HepG2 (cell line): ENCODE results near the gene RANGRF. TPM values are rescaled to one million over a fixed set of nuclear protein-coding genes. Genes with fewer than 3 reads are reported as not detected.
A peak's percentile ranks its signal among the peaks of the same experiment; 100 is the strongest.

Experiments
- ATAC-seq: fragments of 200-7000 bp; cut with Tn5 transposase; 3 replicates; pipeline ENCODE4 v1.9.1; 2020; ENCODE audit warnings: mild to moderate bottlenecking, moderate library complexity
- BruUV-seq: library from RNA; stranded (reverse); fragments of 400-500 nt; replicated peaks from 2 replicates; lab custom pipeline; 2021; lab: Mats Ljungman, UMichigan
- CTCF ChIA-PET: fragments of 300-600 bp; formaldehyde crosslinking; extraction: SDS; loops from one replicate; lab custom pipeline; 2021; ENCODE audit warnings: low total read pairs, inconsistent platforms, low intra/inter-chr PET ratio; lab: Yijun Ruan, JAX
- POLR2A ChIA-PET: fragments of 350-600 bp; sonication (Branson Sonifier 250); formaldehyde crosslinking; loops from one replicate; lab custom pipeline; 2020; ENCODE audit warnings: antibody characterized with exemption, inconsistent platforms; lab: Yijun Ruan, JAX
- DNase-seq: peaks from one replicate; pipeline ENCODE4 v3.0.0-alpha.2; 2015; ENCODE audit warnings: low spot score
- FAIRE-seq: peaks from 3 replicates; lab custom pipeline; 2011; peaks lifted over from hg19 to GRCh38; lab: Jason Lieb, UNC
- H2AFZ ChIP-seq: one replicate; pipeline ENCODE4 v1.6.1; 2011; ENCODE audit warnings: low read length, inconsistent platforms
- H3K27ac ChIP-seq: fragments of 300-600 bp; 3 replicates; pipeline ENCODE4 v1.8.0; 2011; ENCODE audit warnings: mixed run types, mild to moderate bottlenecking, mixed read lengths, low read length, inconsistent platforms; ENCODE audit not compliant: insufficient read depth; ENCODE audit errors: extremely low read length
- H3K27me3 ChIP-seq, 2 experiments: fragments of 200-600 bp in 1 of 2; 2 replicates in 1 of 2; 3 replicates in 1 of 2; pipeline versions ENCODE4 v1.6.0 to v1.8.0; 2011; ENCODE audit warnings: low read length in 2 of 2, mild to moderate bottlenecking in 2 of 2, moderate library complexity in 2 of 2, inconsistent platforms in 1 of 2; ENCODE audit not compliant: insufficient read depth in 2 of 2, control insufficient read depth in 1 of 2
- H3K36me3 ChIP-seq, 2 experiments: fragments of 200-600 bp in 1 of 2; replicated peaks in 1 of 2; 2 replicates in 1 of 2; 3 replicates in 1 of 2; pipeline versions ENCODE4 v1.5.1 to v1.8.0; 2011; ENCODE audit warnings: low read length in 2 of 2, inconsistent platforms in 1 of 2; ENCODE audit not compliant: insufficient read depth in 2 of 2, control insufficient read depth in 1 of 2
- H3K4me1 ChIP-seq: 2 replicates; pipeline ENCODE4 v1.5.1; 2012; ENCODE audit warnings: low read length, inconsistent platforms; ENCODE audit not compliant: insufficient read depth
- H3K4me2 ChIP-seq: 2 replicates; pipeline ENCODE4 v1.6.0; 2011; ENCODE audit warnings: low read depth, low read length, inconsistent platforms
- H3K4me3 ChIP-seq, 3 experiments: fragments of 200-600 bp in 1 of 3; sonication (generic), shearing (Covaris generic) in 1 of 3; replicated peaks in 1 of 3; 2 replicates each; pipeline ENCODE4 v1.5.1; 2011 to 2016; ENCODE audit warnings: low read length in 3 of 3, inconsistent platforms in 2 of 3, low read depth in 2 of 3, mild to moderate bottlenecking in 2 of 3, control low read depth in 1 of 3, mixed read lengths in 1 of 3; ENCODE audit not compliant: insufficient read depth in 1 of 3
- H3K79me2 ChIP-seq: one replicate; pipeline ENCODE4 v1.6.1; 2011; ENCODE audit warnings: low read length, inconsistent platforms; ENCODE audit not compliant: insufficient read depth
- H3K9ac ChIP-seq: 2 replicates; pipeline ENCODE4 v1.6.0; 2011; ENCODE audit warnings: mild to moderate bottlenecking, low read depth, low read length, inconsistent platforms; ENCODE audit not compliant: insufficient read depth
- H3K9me3 ChIP-seq: 2 replicates; pipeline ENCODE4 v1.5.1; 2012; ENCODE audit warnings: mild to moderate bottlenecking, low read length
- H4K20me1 ChIP-seq: 2 replicates; pipeline ENCODE4 v1.6.0; 2011; ENCODE audit warnings: inconsistent platforms, mild to moderate bottlenecking, low read length, moderate library complexity; ENCODE audit not compliant: insufficient read depth
- BCL6 ChIP-seq: IDR thresholded peaks from 2 replicates; pipeline ENCODE4 v1.6.1; 2016; ENCODE audit warnings: missing genetic modification reagents, missing compliant biosample characterization
- JUNB ChIP-seq: sonication (generic); formaldehyde crosslinking; IDR thresholded peaks from 2 replicates; pipeline ENCODE4 v1.8.0; 2022; ENCODE audit warnings: missing genetic modification reagents, mild to moderate bottlenecking, borderline replicate concordance
- NR2F1 ChIP-seq, 2 experiments: fragments of 450-650 bp in 1 of 2; formaldehyde crosslinking in 1 of 2; IDR thresholded peaks; 2 replicates each; pipeline versions ENCODE4 v1.5.0 to v1.6.1; 2016 to 2020; ENCODE audit warnings: mild to moderate bottlenecking in 1 of 2, missing compliant biosample characterization in 1 of 2, missing genetic modification reagents in 1 of 2, moderate library complexity in 1 of 2
- PHF20 ChIP-seq: sonication (generic); formaldehyde crosslinking; IDR thresholded peaks from 2 replicates; pipeline ENCODE4 v1.5.0; 2020; ENCODE audit warnings: mild to moderate bottlenecking, missing genetic modification reagents
- TOE1 ChIP-seq: sonication (generic); formaldehyde crosslinking; IDR thresholded peaks from 2 replicates; pipeline ENCODE4 v1.4.0; 2020; ENCODE audit warnings: mild to moderate bottlenecking, missing genetic modification reagents
- ZFP1 ChIP-seq: IDR thresholded peaks from 2 replicates; pipeline ENCODE4 v1.6.1; 2016
- ZNF121 ChIP-seq: sonication (generic); formaldehyde crosslinking; IDR thresholded peaks from 2 replicates; pipeline ENCODE4 v1.5.0; 2020; ENCODE audit warnings: mild to moderate bottlenecking, missing genetic modification reagents
- WGBS: methylation state at CpG from one replicate; pipeline ENCODE4 v1.1.6; 2017; ENCODE audit warnings: low lambda C conversion rate; 5-methylcytosine and 5-hydroxymethylcytosine counted together
- in situ Hi-C: cut with HindIII; loops from 2 replicates; pipeline ENCODE4 v1.10.0; 2017; ENCODE audit warnings: low pct_unique_long_range_greater_than_20kb; ENCODE audit not compliant: extremely low pct_ligation_motif_present
- intact Hi-C: fragments of 100-400 bp; cut with micrococcal nuclease; formaldehyde crosslinking; loops from one replicate; pipeline ENCODE4 v1.10.0; 2022; ENCODE audit not compliant: unreplicated experiment
- polyA plus RNA-seq, 8 experiments: library from polyadenylated mRNA; depleted of rRNA in 3 of 8; stranded (reverse) in 7 of 8; unstranded in 1 of 8; fragments of >200 nt; fragmentation: Illumina TruSeq in 4 of 8; extraction: Trizol in 4 of 8; gene quantifications; 2 replicates each; pipeline versions ENCODE4 v1.2.1 to v1.2.3, GENCODE V29; 2011 to 2016; ENCODE audit warnings: low read depth in 4 of 8, missing spikeins in 1 of 8, mixed read lengths in 1 of 8; ENCODE audit not compliant: insufficient read depth in 1 of 8
- total RNA-seq, 5 experiments: library from RNA; depleted of rRNA; stranded (reverse); fragments of >200 nt; fragmentation: Illumina TruSeq; extraction: Trizol; gene quantifications; 2 replicates each; pipeline ENCODE4 v1.2.3, GENCODE V29; 2016; ENCODE audit warnings: low read depth in 1 of 5
- TF ChIP-seq, protein P1 (sequence below): IDR thresholded peaks from 2 replicates; pipeline ENCODE4 v1.6.1; 2016; ENCODE audit warnings: low read depth, control low read depth
- TF ChIP-seq, protein P2 (sequence below): sonication (generic); formaldehyde crosslinking; IDR thresholded peaks from 2 replicates; pipeline ENCODE4 v1.5.0; 2020; ENCODE audit warnings: mild to moderate bottlenecking, missing genetic modification reagents

RANGRF gene
- total and polyA plus RNA-seq, 2 of the 13 experiments (the other 11 are each of a cell fraction or from before 2014, with no cell fraction given): 18.6 to 40.7 TPM

DNA sequence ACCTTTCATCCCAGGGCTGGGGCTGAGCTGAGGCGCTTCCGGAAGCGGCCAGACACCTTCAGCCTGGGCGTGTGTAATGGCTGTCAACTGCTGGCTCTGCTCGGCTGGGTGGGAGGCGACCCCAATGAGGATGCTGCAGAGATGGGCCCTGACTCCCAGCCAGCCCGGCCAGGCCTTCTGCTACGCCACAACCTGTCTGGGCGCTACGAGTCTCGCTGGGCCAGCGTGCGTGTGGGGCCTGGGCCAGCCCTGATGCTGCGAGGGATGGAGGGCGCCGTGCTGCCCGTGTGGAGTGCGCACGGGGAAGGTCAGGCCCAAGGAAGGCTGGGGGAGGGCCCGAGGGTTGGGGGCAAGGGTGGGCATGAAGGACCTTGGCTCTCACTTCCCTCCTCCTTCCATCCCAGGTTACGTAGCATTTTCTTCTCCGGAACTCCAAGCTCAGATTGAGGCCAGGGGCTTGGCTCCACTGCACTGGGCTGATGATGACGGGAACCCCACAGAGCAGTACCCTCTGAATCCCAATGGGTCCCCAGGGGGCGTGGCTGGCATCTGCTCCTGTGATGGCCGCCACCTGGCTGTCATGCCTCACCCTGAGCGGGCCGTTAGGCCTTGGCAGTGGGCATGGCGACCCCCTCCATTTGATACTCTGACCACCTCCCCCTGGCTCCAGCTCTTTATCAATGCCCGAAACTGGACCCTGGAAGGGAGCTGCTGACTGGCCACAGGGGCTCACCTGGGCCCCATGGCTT, 19.7 kb upstream of the RANGRF start:
- Histone ChIP-seq H2AFZ (no peak overlapping the region), H3K4me2 (no peak overlapping the region), H3K79me2 (no peaks in the 10 kb centered on the region), H3K9me3 (no peaks in the 10 kb centered on the region), H3K27ac (no peak overlapping the region), H3K36me3 (peaks cover 32 to 49% of the 10 kb centered on the region in 2 experiments; a peak in 4 of 5 replicates), H3K27me3 (no peaks in the 10 kb centered on the region), H3K9ac (no peak overlapping the region), H3K4me1 (peaks cover 15% of the 10 kb centered on the region), H4K20me1 (no peaks in the 10 kb centered on the region), H3K4me3 (no peak overlapping the region)
- WGBS: over 99% methylated on average over 23 of the region's 29 CpGs
- no peak for ATAC-seq
- TF ChIP-seq, protein P1, sequence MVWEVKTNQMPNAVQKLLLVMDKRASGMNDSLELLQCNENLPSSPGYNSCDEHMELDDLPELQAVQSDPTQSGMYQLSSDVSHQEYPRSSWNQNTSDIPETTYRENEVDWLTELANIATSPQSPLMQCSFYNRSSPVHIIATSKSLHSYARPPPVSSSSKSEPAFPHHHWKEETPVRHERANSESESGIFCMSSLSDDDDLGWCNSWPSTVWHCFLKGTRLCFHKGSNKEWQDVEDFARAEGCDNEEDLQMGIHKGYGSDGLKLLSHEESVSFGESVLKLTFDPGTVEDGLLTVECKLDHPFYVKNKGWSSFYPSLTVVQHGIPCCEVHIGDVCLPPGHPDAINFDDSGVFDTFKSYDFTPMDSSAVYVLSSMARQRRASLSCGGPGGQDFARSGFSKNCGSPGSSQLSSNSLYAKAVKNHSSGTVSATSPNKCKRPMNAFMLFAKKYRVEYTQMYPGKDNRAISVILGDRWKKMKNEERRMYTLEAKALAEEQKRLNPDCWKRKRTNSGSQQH: no peak
- no peak for TF ChIP-seq PHF20 (CRISPR knock-in tag)
- TF ChIP-seq BCL6 (CRISPR knock-in tag): no peak
- no peak for TF ChIP-seq ZFP1
- POLR2A ChIA-PET: no interaction called here
- in situ Hi-C loops (no loop called here), intact Hi-C loops (no loop called here)
- DNase-seq: no peak
- no TSS peak for BruUV-seq
- no peak for FAIRE-seq
- CTCF ChIA-PET: no interaction called here

DNA sequence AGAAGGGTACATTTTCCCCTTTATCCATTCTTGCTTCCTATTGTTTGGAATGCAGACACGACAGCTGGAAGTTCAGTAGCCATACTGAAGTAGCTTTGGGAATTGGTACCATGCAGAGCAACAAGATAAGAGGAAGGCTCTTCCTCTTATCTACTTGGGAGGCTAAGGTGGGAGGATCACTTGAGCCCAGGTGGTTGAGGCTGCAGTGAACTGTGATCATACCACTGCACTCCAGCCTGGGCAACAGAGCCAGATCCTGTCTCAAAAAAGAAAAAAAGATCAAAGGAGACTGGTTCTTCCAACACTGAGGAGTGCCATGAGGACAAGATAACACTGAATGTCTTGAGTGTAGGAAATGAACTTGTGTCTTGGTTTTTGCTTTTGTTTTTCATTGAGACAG, 16.0 kb upstream of the RANGRF start:
- FAIRE-seq (no peak), DNase-seq (no peak), ATAC-seq (no peak)
- no peak overlapping the region for H3K4me2 ChIP-seq
- H3K36me3 ChIP-seq: peaks cover 7 to 15% of the 10 kb centered on the region in 2 experiments; a peak in 4 of 5 replicates
- ChIA-PET POLR2A (no interaction called here), CTCF (no interaction called here)
- H3K27ac ChIP-seq: peak overlapping the region; percentile 81
- TF ChIP-seq ZNF121: peak; percentile 70
- TF ChIP-seq, protein P2, sequence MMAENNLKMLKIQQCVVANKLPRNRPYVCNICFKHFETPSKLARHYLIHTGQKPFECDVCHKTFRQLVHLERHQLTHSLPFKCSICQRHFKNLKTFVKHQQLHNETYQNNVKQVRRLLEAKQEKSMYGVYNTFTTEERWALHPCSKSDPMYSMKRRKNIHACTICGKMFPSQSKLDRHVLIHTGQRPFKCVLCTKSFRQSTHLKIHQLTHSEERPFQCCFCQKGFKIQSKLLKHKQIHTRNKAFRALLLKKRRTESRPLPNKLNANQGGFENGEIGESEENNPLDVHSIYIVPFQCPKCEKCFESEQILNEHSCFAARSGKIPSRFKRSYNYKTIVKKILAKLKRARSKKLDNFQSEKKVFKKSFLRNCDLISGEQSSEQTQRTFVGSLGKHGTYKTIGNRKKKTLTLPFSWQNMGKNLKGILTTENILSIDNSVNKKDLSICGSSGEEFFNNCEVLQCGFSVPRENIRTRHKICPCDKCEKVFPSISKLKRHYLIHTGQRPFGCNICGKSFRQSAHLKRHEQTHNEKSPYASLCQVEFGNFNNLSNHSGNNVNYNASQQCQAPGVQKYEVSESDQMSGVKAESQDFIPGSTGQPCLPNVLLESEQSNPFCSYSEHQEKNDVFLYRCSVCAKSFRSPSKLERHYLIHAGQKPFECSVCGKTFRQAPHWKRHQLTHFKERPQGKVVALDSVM (CRISPR knock-in tag): peak; percentile 69
- no peak for TF ChIP-seq NR2F1 (CRISPR knock-in tag; IDR thresholded peaks at IDR 0.05)
- no peak for TF ChIP-seq TOE1 (CRISPR knock-in tag)
- no peak for TF ChIP-seq JUNB
- 100% methylated on average over 1 of the region's 1 CpG for WGBS
- in situ Hi-C loops (no loop called here), intact Hi-C loops (no loop called here)
- H3K4me3 ChIP-seq: no peak overlapping the region
- H3K9ac ChIP-seq: no peak overlapping the region
- no TSS peak for BruUV-seq
- no peaks in the 10 kb centered on the region for H4K20me1 ChIP-seq
- peaks cover 52% of the 10 kb centered on the region for H3K4me1 ChIP-seq
- H3K79me2 ChIP-seq: no peaks in the 10 kb centered on the region
- no peaks in the 10 kb centered on the region for H3K27me3 ChIP-seq
- no peaks in the 10 kb centered on the region for H3K9me3 ChIP-seq
- H2AFZ ChIP-seq: no peak overlapping the region
